BLaER1 (cell line): Measurements from ENCODE around the gene NCEH1.
"Not testable (repeated sequence)": the region's sequence is repeated elsewhere in the genome, so short reads cannot be mapped to it uniquely, and the experiment has no call there.

Source experiments
- H3K27ac ChIP-seq: shearing (Covaris generic); formaldehyde crosslinking; 2 replicates; pipeline ENCODE4 v1.8.1; 2022
- H3K27me3 ChIP-seq: shearing (Covaris generic); formaldehyde crosslinking; 2 replicates; pipeline ENCODE4 v1.8.1; 2022
- H3K36me3 ChIP-seq: shearing (Covaris generic); formaldehyde crosslinking; 2 replicates; pipeline ENCODE4 v1.8.1; 2022
- H3K4me1 ChIP-seq: shearing (Covaris generic); formaldehyde crosslinking; 2 replicates; pipeline ENCODE4 v1.8.1; 2022
- H3K4me2 ChIP-seq: shearing (Covaris generic); formaldehyde crosslinking; 2 replicates; pipeline ENCODE4 v1.8.1; 2022
- H3K4me3 ChIP-seq: shearing (Covaris generic); formaldehyde crosslinking; 2 replicates; pipeline ENCODE4 v1.8.1; 2022
- H3K9ac ChIP-seq: shearing (Covaris generic); formaldehyde crosslinking; 2 replicates; pipeline ENCODE4 v1.8.1; 2022
- H3K9me3 ChIP-seq: shearing (Covaris generic); formaldehyde crosslinking; 2 replicates; pipeline ENCODE4 v1.8.1; 2022
- H4K20me1 ChIP-seq: shearing (Covaris generic); formaldehyde crosslinking; 2 replicates; pipeline ENCODE4 v1.8.1; 2022
- Cebpa-rat ChIP-seq: shearing (Covaris generic); IDR thresholded peaks from 2 replicates; pipeline ENCODE4 v1.8.1; 2022

NCEH1 gene

DNA sequence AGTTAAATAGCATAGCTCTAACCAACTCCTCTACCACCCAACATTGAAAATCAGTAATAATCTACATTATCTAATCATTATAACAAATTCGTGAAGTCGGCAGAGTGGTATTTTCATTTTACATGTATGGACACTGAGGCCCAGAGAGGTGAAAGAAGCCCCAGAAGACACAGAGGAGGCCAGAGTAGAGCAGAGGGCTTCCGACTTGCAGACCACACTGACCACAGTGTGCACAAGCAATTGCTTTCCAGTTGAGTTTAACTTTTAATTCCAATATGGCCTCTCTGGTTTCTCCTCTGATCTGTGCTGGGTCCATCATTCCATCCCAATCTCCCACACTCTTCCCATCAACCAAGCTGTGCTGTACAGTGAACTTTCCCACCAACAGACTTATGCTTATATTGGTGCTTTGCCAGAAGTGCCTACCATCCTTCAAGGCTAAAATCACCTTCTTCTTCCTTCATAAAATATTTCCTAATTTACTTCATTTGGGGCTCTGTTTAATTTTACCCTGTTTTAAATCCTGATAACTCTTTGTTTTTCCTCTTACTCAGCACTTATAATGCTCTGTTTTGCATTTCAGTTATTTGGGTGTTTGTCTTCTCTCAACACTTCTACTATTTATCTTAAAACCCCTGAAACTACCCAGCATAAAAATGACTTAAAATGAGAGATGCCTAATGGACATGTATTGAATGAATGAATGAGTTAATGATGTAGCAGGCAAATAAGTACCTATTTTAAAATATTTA lies 105.8 kb downstream of the NCEH1 start:
- Histone ChIP-seq H3K4me3 (no peak overlapping the region), H4K20me1 (no peaks in the 10 kb centered on the region), H3K9me3 (no peaks in the 10 kb centered on the region), H3K9ac (no peak overlapping the region), H3K27ac (no peak overlapping the region), H3K4me2 (no peak overlapping the region), H3K4me1 (no peaks in the 10 kb centered on the region), H3K27me3 (no peaks in the 10 kb centered on the region), H3K36me3 (no peaks in the 10 kb centered on the region)
- no peak for TF ChIP-seq Cebpa-rat

- TF ChIP-seq Cebpa-rat = no peak
- Histone ChIP-seq H3K9me3 (no peaks in the 10 kb centered on the region), H3K27ac (no peak overlapping the region), H3K27me3 (no peaks in the 10 kb centered on the region), H3K4me3 (no peak overlapping the region), H3K4me2 (no peak overlapping the region), H3K36me3 (no peaks in the 10 kb centered on the region), H3K4me1 (no peaks in the 10 kb centered on the region), H4K20me1 (no peaks in the 10 kb centered on the region), H3K9ac (no peak overlapping the region)
These were observed 109.6 kb downstream of the NCEH1 start for GRCh38 chr3:172601066-172601832.

DNA sequence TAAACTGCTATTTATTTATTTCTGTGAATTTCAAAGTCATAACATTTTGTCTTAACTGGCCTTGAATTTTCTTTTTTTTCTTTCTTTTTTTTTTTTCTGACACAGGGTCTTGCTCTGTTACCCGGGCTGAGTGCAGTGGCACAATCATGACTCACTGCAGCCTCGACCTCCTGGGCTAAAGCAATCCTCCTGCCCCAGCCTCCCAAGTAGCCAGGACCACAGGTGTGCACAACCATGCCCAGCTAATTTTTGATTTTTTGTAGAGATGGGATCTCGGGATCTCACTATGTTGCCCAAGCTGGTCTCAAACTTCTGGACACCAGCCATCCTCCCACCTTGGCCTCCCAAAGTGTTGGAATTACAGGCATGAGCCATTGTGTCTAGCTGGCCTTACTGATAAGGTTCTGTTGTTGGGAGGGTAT lies 110.2 kb downstream of the NCEH1 start:
- Histone ChIP-seq H3K9ac (no peak overlapping the region), H3K4me1 (0 out of 2 replicates have a peak, but pooled peaks cover 3% of the 10 kb centered on the region), H3K4me3 (no peak overlapping the region), H4K20me1 (no peaks in the 10 kb centered on the region), H3K27me3 (no peaks in the 10 kb centered on the region), H3K36me3 (no peaks in the 10 kb centered on the region), H3K4me2 (no peak overlapping the region), H3K9me3 (no peaks in the 10 kb centered on the region), H3K27ac (no peak overlapping the region)
- no peak for TF ChIP-seq Cebpa-rat

GRCh38 chr3:172598904-172599303 lies 112.0 kb downstream of the NCEH1 start:
- Histone ChIP-seq H3K4me2 (no peak overlapping the region), H3K4me3 (no peak overlapping the region), H3K9ac (no peak overlapping the region), H4K20me1 (no peaks in the 10 kb centered on the region), H3K27ac (no peak overlapping the region), H3K4me1 (0 out of 2 replicates have a peak, but pooled peaks cover 4% of the 10 kb centered on the region), H3K27me3 (no peaks in the 10 kb centered on the region), H3K36me3 (no peaks in the 10 kb centered on the region), H3K9me3 (no peaks in the 10 kb centered on the region)
- TF ChIP-seq Cebpa-rat = no peak

GRCh38 chr3:172596394-172596706 lies 114.5 kb downstream of the NCEH1 start:
- Histone ChIP-seq H3K27me3 (no peaks in the 10 kb centered on the region), H3K4me3 (no peak overlapping the region), H4K20me1 (no peaks in the 10 kb centered on the region), H3K4me2 (no peak overlapping the region), H3K36me3 (no peaks in the 10 kb centered on the region), H3K4me1 (peaks cover 24% of the 10 kb centered on the region), H3K9me3 (no peaks in the 10 kb centered on the region), H3K9ac (no peak overlapping the region), H3K27ac (no peak overlapping the region)
- no peak for TF ChIP-seq Cebpa-rat

- H3K9me3 ChIP-seq = no peaks in the 10 kb centered on the region
- H4K20me1 ChIP-seq = no peaks in the 10 kb centered on the region
- no peaks in the 10 kb centered on the region for H3K36me3 ChIP-seq
- TF ChIP-seq Cebpa-rat = no peak
- H3K27me3 ChIP-seq = no peaks in the 10 kb centered on the region
- no peak overlapping the region for H3K9ac ChIP-seq
- peak overlapping the region; percentile 27 for H3K4me2 ChIP-seq
- H3K4me1 ChIP-seq = peaks cover 26% of the 10 kb centered on the region
- H3K27ac ChIP-seq = no peak overlapping the region
- H3K4me3 ChIP-seq = no peak overlapping the region
These were observed 115.0 kb downstream of the NCEH1 start for GRCh38 chr3:172595664-172596393.

GRCh38 chr3:172594900-172595663 lies 115.8 kb downstream of the NCEH1 start:
- H3K27me3 ChIP-seq, H3K27ac ChIP-seq, H4K20me1 ChIP-seq, H3K4me2 ChIP-seq, H3K9ac ChIP-seq, H3K4me3 ChIP-seq, H3K36me3 ChIP-seq, H3K9me3 ChIP-seq: not testable (repeated sequence)
- peaks cover 26% of the 10 kb centered on the region for H3K4me1 ChIP-seq

GRCh38 chr3:172592898-172593669 lies 117.8 kb downstream of the NCEH1 start:
- peaks cover 26% of the 10 kb centered on the region for H3K4me1 ChIP-seq
- no peak overlapping the region for H3K27ac ChIP-seq
- H3K9ac ChIP-seq = no peak overlapping the region

More at GRCh38 chr3:172592898-172593669, 117.8 kb downstream of the NCEH1 start:
- Histone ChIP-seq H3K4me2 (peak overlapping the region; percentile 75), H3K27me3 (no peaks in the 10 kb centered on the region), H3K9me3 (peaks cover 20% of the 10 kb centered on the region), H4K20me1 (no peaks in the 10 kb centered on the region), H3K4me3 (no peak overlapping the region), H3K36me3 (no peaks in the 10 kb centered on the region)
- no peak for TF ChIP-seq Cebpa-rat
